Medulla oblongata (tissue), 1 donor: ENCODE results near the gene MUC5AC.
"Not testable (repeated sequence)": the region's sequence is repeated elsewhere in the genome, so short reads cannot be mapped to it uniquely, and the experiment has no call there.

ENCODE experiments used
- DNase-seq: peaks from one replicate; pipeline ENCODE4 v3.0.0-alpha.2; 2015; ENCODE audit errors: extremely low spot score

MUC5AC gene

DNA sequence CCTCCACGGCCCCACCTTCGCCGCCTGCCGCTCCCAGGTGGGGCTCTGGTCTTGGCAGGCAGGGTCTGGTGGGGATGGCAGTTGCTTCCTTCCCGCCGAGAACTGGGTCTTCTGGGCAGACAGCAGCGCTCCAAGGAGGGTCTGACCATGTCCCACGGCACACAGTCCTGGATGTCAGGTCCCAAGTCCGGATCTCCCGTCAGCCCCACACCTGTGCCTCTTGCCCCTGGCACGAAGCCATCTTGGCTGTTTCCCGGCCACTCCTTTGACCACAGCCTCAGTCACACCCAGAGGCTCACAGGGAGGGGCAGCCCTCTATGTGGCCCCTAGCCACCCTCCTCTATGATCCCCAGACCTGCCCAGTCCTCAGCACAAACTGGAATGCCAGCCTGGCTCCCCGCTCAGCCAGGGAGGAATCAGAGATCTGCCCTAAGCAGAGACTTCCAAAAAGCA is 79.4 kb downstream of the MUC5AC start:
- no peak for DNase-seq

DNA sequence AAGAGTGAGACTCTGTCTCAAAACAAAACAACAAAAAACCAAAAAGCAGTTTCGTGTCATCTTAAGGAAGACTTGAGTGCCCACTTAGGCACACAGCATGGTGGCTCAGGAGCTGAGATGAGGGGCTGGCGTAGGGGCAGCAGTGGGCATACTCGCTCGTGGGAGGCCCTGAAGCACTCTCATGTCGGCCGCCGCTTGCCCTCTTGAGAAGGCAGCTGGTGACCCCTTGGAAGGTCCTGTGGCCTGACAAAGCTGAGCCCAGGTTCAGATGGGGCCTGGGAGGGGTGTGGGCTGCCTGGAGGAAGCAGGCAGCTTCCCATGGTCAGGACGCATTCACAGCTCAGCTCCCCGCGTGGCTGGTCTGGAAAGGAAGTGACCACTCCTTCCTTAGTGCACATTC is 80.1 kb downstream of the MUC5AC start:
- no peak for DNase-seq

GRCh38 chr11:1238767-1239595 is 81.2 kb downstream of the MUC5AC start:
- no peak for DNase-seq

DNA sequence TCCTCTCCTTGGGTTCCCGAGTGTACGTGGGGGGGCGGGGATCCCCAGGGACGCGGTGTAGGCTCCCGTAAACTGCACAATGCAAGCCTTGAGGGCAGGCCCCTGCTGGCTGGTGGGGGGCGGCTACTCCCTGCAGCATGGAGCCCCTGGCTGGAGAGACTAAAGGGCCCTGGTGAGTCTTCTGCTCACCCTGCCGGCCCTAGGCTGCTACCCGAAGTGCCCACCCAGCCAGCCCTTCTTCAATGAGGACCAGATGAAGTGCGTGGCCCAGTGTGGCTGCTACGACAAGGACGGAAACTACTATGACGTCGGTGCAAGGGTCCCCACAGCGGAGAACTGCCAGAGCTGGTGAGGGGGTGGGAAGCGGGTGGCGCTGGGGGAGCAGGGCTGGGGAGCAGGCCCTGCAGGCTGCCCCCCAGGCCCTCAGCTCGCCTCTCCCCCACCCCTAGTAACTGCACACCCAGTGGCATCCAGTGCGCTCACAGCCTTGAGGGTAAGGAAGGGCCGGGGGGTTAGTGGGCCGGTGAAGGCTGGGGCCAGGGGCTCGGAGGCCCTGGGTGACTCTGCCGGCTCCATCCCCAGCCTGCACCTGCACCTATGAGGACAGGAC is 81.9 kb downstream of the MUC5AC start:
- no peak for DNase-seq

DNA sequence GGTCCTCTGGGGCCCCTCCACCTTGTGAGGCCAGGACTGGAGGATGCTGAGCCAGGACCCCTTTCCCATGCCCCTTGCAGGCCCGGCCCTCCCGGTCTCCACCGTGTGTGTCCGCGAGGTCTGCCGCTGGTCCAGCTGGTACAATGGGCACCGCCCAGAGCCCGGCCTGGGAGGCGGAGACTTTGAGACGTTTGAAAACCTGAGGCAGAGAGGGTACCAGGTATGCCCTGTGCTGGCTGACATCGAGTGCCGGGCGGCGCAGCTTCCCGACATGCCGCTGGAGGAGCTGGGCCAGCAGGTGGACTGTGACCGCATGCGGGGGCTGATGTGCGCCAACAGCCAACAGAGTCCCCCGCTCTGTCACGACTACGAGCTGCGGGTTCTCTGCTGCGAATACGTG is 83.0 kb downstream of the MUC5AC start:
- no peak for DNase-seq

DNA sequence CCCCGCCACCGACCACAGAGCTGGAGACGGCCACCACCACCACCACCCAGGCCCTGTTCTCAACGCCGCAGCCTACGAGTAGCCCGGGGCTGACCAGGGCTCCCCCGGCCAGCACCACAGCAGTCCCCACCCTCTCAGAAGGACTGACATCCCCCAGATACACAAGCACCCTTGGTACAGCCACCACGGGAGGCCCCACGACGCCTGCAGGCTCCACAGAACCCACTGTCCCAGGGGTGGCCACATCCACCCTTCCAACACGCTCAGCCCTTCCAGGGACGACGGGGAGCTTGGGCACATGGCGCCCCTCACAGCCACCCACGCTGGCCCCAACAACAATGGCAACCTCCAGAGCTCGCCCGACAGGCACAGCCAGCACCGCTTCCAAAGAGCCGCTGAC is 84.0 kb downstream of the MUC5AC start:
- DNase-seq = no peak

GRCh38 chr11:1242289-1242688 is 84.5 kb downstream of the MUC5AC start:
- no peak for DNase-seq

DNA sequence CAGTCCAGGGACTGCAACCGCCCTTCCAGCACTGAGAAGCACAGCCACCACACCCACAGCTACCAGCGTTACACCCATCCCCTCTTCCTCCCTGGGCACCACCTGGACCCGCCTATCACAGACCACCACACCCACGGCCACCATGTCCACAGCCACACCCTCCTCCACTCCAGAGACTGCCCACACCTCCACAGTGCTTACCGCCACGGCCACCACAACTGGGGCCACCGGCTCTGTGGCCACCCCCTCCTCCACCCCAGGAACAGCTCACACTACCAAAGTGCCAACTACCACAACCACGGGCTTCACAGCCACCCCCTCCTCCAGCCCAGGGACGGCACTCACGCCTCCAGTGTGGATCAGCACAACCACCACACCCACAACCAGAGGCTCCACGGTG is 85.0 kb downstream of the MUC5AC start:
- not testable (repeated sequence) for DNase-seq

DNA sequence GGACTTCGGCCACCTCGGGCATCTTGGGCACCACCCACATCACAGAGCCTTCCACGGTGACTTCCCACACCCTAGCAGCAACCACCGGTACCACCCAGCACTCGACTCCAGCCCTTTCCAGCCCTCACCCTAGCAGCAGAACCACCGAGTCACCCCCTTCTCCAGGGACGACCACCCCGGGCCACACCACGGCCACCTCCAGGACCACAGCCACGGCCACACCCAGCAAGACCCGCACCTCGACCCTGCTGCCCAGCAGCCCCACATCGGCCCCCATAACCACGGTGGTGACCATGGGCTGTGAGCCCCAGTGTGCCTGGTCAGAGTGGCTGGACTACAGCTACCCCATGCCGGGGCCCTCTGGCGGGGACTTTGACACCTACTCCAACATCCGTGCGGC is 85.8 kb downstream of the MUC5AC start:
- not testable (repeated sequence) for DNase-seq

DNA sequence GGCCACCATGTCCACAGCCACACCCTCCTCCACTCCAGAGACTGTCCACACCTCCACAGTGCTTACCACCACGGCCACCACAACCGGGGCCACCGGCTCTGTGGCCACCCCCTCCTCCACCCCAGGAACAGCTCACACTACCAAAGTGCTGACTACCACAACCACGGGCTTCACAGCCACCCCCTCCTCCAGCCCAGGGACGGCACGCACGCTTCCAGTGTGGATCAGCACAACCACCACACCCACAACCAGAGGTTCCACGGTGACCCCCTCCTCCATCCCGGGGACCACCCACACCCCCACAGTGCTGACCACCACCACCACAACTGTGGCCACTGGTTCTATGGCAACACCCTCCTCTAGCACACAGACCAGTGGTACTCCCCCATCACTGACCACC is 86.8 kb downstream of the MUC5AC start:
- DNase-seq = not testable (repeated sequence)

- DNase-seq = not testable (repeated sequence)
Observed at GRCh38 chr11:1245717-1246116, 88.0 kb downstream of the MUC5AC start.

DNA sequence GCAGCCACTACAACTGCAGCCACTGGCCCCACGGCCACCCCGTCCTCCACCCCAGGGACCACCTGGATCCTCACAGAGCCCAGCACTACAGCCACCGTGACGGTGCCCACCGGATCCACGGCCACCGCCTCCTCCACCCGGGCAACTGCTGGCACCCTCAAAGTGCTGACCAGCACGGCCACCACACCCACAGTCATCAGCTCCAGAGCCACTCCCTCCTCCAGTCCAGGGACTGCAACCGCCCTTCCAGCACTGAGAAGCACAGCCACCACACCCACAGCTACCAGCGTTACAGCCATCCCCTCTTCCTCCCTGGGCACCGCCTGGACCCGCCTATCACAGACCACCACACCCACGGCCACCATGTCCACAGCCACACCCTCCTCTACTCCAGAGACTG is 88.5 kb downstream of the MUC5AC start:
- DNase-seq = not testable (repeated sequence)

GRCh38 chr11:1247026-1247425 is 89.3 kb downstream of the MUC5AC start:
- DNase-seq = not testable (repeated sequence)

DNA sequence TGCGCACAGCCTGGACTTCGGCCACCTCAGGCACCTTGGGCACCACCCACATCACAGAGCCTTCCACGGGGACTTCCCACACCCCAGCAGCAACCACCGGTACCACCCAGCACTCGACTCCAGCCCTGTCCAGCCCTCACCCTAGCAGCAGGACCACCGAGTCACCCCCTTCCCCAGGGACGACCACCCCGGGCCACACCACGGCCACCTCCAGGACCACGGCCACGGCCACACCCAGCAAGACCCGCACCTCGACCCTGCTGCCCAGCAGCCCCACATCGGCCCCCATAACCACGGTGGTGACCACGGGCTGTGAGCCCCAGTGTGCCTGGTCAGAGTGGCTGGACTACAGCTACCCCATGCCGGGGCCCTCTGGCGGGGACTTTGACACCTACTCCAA is 91.2 kb downstream of the MUC5AC start:
- not testable (repeated sequence) for DNase-seq

DNA sequence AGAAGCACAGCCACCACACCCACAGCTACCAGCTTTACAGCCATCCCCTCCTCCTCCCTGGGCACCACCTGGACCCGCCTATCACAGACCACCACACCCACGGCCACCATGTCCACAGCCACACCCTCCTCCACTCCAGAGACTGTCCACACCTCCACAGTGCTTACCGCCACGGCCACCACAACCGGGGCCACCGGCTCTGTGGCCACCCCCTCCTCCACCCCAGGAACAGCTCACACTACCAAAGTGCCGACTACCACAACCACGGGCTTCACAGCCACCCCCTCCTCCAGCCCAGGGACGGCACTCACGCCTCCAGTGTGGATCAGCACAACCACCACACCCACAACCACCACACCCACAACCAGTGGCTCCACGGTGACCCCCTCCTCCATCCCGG is 92.7 kb downstream of the MUC5AC start:
- not testable (repeated sequence) for DNase-seq
